ENCODE results near the gene TTC4.

TTC4 gene

GRCh38 chr1:54743416-54744226 is 28.0 kb downstream of the TTC4 start:
- no peak overlapping the region for H3K4me3 ChIP-seq (ENCODE audit: low read length)
- H4K20me1 ChIP-seq (ENCODE audit: insufficient read depth, low read length), result no peaks in the 10 kb centered on the region
- H3K9me2 ChIP-seq (replicated peaks; ENCODE audit: insufficient read depth, low read length), result no peaks in the 10 kb centered on the region

DNA sequence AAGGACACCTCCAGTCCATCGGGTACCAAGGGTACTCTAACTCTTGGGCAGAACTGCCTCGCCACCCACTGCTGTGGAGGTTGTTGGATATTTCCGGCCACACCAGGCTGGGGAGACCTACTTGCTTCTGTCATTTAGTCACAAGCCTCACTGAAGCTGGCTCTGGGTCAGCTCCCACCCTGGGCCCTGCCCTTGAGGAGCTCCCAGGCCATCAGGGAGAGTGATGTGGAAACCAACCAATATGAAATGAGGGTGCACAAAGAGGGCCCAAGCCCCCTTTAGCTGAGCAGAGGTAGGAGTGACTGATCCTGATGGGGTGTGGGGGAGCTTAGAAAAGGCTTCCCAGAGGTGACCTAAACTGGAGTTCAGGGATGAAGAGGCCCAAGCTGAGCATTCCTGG is 29.0 kb downstream of the TTC4 start:
- Histone ChIP-seq H4K20me1 (ENCODE audit: insufficient read depth, low read length) (no peaks in the 10 kb centered on the region), H3K4me3 (ENCODE audit: low read length) (no peak overlapping the region), H3K4me1 (ENCODE audit: low read length) (no peaks in the 10 kb centered on the region), H3K36me3 (replicated peaks; ENCODE audit: insufficient read depth, low read length) (0 out of 2 replicates have a peak, but pooled peaks cover 4% of the 10 kb centered on the region), H3K9me2 (replicated peaks; ENCODE audit: insufficient read depth, low read length) (no peaks in the 10 kb centered on the region), H2AFZ (ENCODE audit: low read length) (no peak overlapping the region), H3K4me2 (ENCODE audit: low read depth, low read length) (no peak overlapping the region), H3F3A (ENCODE audit: insufficient read depth, low read length) (no peaks in the 10 kb centered on the region), H3K27ac (ENCODE audit: low read length) (no peak overlapping the region), H3K27me3 (replicated peaks; ENCODE audit: insufficient read depth, low read length) (no peaks in the 10 kb centered on the region), H3K9ac (ENCODE audit: low read length) (no peak overlapping the region), H3K9me3 (replicated peaks; ENCODE audit: insufficient read depth, low read length) (no peaks in the 10 kb centered on the region), H3K79me2 (ENCODE audit: low read length) (no peaks in the 10 kb centered on the region)
- DNase-seq, result no peak
- TF ChIP-seq CTCF (IDR thresholded peaks at IDR 0.05; ENCODE audit: low read length) (no peak), EZH2phosphoT487 (IDR thresholded peaks at IDR 0.05; ENCODE audit: low read length) (no peak), EZH2 (optimal IDR thresholded peaks at IDR 0.05; ENCODE audit: low read depth, low read length) (no peak)

More at GRCh38 chr1:54743416-54744226, 28.0 kb downstream of the TTC4 start:
- no peaks in the 10 kb centered on the region for H3K27me3 ChIP-seq (replicated peaks; ENCODE audit: insufficient read depth, low read length)
- no peak for TF ChIP-seq EZH2 (optimal IDR thresholded peaks at IDR 0.05; ENCODE audit: low read depth, low read length)
- no peak for TF ChIP-seq CTCF (IDR thresholded peaks at IDR 0.05; ENCODE audit: low read length)
- TF ChIP-seq EZH2phosphoT487 (IDR thresholded peaks at IDR 0.05; ENCODE audit: low read length), result no peak
- no peak overlapping the region for H3K9ac ChIP-seq (ENCODE audit: low read length)
- H2AFZ ChIP-seq (ENCODE audit: low read length), result no peak overlapping the region
- 0 out of 2 replicates have a peak, but pooled peaks cover 4% of the 10 kb centered on the region for H3K36me3 ChIP-seq (replicated peaks; ENCODE audit: insufficient read depth, low read length)
- H3K27ac ChIP-seq (ENCODE audit: low read length), result no peak overlapping the region
- no peaks in the 10 kb centered on the region for H3K9me3 ChIP-seq (replicated peaks; ENCODE audit: insufficient read depth, low read length)
- H3K79me2 ChIP-seq (ENCODE audit: low read length), result no peaks in the 10 kb centered on the region
- no peaks in the 10 kb centered on the region for H3F3A ChIP-seq (ENCODE audit: insufficient read depth, low read length)
- no peak for DNase-seq
- H3K4me1 ChIP-seq (ENCODE audit: low read length), result no peaks in the 10 kb centered on the region
- H3K4me2 ChIP-seq (ENCODE audit: low read depth, low read length), result no peak overlapping the region

DNA sequence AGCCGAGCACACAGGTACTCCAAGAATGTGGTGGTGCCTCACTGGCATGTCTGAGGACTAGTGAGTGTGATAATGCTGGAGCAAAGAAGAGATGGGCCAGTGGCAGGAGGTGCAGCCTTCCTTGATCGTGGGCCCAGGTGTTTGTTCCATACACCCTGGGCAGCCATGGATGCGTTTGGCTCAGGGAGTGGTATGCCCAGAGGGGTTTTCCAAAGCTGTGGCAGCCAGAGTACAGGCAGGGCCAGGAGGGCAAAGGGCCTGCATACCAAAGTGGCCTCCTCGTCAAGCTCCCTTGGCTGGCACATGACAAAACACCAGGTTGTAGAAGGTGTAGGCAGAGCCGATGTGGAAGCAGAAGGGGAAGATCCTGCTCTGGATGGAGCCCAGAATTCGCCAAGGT is 29.6 kb downstream of the TTC4 start:
- H3K36me3 ChIP-seq (replicated peaks; ENCODE audit: insufficient read depth, low read length), result 0 out of 2 replicates have a peak, but pooled peaks cover 4% of the 10 kb centered on the region
- H3K27me3 ChIP-seq (replicated peaks; ENCODE audit: insufficient read depth, low read length), result no peaks in the 10 kb centered on the region
- H3K79me2 ChIP-seq (ENCODE audit: low read length), result no peaks in the 10 kb centered on the region
- H3K4me3 ChIP-seq (ENCODE audit: low read length), result no peak overlapping the region
- no peak overlapping the region for H3K9ac ChIP-seq (ENCODE audit: low read length)
- H3K9me2 ChIP-seq (replicated peaks; ENCODE audit: insufficient read depth, low read length), result no peaks in the 10 kb centered on the region
- TF ChIP-seq CTCF (IDR thresholded peaks at IDR 0.05; ENCODE audit: low read length), result no peak
- TF ChIP-seq EZH2 (optimal IDR thresholded peaks at IDR 0.05; ENCODE audit: low read depth, low read length), result no peak
- TF ChIP-seq EZH2phosphoT487 (IDR thresholded peaks at IDR 0.05; ENCODE audit: low read length), result no peak
- no peaks in the 10 kb centered on the region for H4K20me1 ChIP-seq (ENCODE audit: insufficient read depth, low read length)
- DNase-seq, result no peak
- H3K27ac ChIP-seq (ENCODE audit: low read length), result no peak overlapping the region
- H3K9me3 ChIP-seq (replicated peaks; ENCODE audit: insufficient read depth, low read length), result no peaks in the 10 kb centered on the region
- no peaks in the 10 kb centered on the region for H3F3A ChIP-seq (ENCODE audit: insufficient read depth, low read length)
- no peak overlapping the region for H3K4me2 ChIP-seq (ENCODE audit: low read depth, low read length)
- H2AFZ ChIP-seq (ENCODE audit: low read length), result no peak overlapping the region
- H3K4me1 ChIP-seq (ENCODE audit: low read length), result no peaks in the 10 kb centered on the region

Measured in MM.1S (cell line).